ENCODE data around the gene PAPSS1.

Gene PAPSS1

GRCh38 chr4:107643021-107643420 lies 77.0 kb downstream of the PAPSS1 start:
- Histone ChIP-seq H3K9ac (ENCODE audit: low read length) (no peak overlapping the region), H2BK120ac (ENCODE audit: low read depth, low read length) (no peak overlapping the region), H3K27me3 (ENCODE audit: insufficient read depth, low read length, poor library complexity) (no peaks in the 10 kb centered on the region), H2BK5ac (ENCODE audit: low read length) (no peak overlapping the region), H3K23ac (ENCODE audit: low read length) (no peak overlapping the region), H3K27ac (ENCODE audit: low read depth, low read length) (no peak overlapping the region), H3K79me2 (ENCODE audit: control insufficient read depth, insufficient read depth, low read length) (no peaks in the 10 kb centered on the region), H3K18ac (ENCODE audit: low read length) (no peak overlapping the region), H3K4me2 (ENCODE audit: low read length) (no peak overlapping the region), H3K56ac (ENCODE audit: low read length) (no peak overlapping the region), H4K5ac (ENCODE audit: low read length) (no peak overlapping the region), H3K4me1 (ENCODE audit: control insufficient read depth, low read depth, low read length) (no peaks in the 10 kb centered on the region), H2AK5ac (ENCODE audit: low read length) (no peak overlapping the region), H3K79me1 (ENCODE audit: low read length) (peaks cover 1% of the 10 kb centered on the region), H3K36me3 (ENCODE audit: control insufficient read depth, insufficient read depth, low read length) (peaks cover 2% of the 10 kb centered on the region), H3K4ac (ENCODE audit: low read depth, low read length) (no peak overlapping the region), H4K8ac (ENCODE audit: low read depth, low read length) (no peak overlapping the region), H3K4me3 (ENCODE audit: low read length) (no peak overlapping the region), H2BK15ac (replicated peaks; ENCODE audit: low read depth) (no peak overlapping the region)
- no CpG with 5 or more reads among the region's 7 CpGs for WGBS (ENCODE audit: extremely low coverage, insufficient coverage, low lambda C conversion rate)
- no peak for DNase-seq

- Histone ChIP-seq H3K4me3 (ENCODE audit: low read length) (no peak overlapping the region), H3K56ac (ENCODE audit: low read length) (no peak overlapping the region), H3K9ac (ENCODE audit: low read length) (no peak overlapping the region), H3K27me3 (ENCODE audit: insufficient read depth, low read length, poor library complexity) (no peaks in the 10 kb centered on the region), H2BK15ac (replicated peaks; ENCODE audit: low read depth) (no peak overlapping the region), H3K79me1 (ENCODE audit: low read length) (no peaks in the 10 kb centered on the region), H4K5ac (ENCODE audit: low read length) (no peak overlapping the region), H2AK5ac (ENCODE audit: low read length) (no peak overlapping the region), H3K18ac (ENCODE audit: low read length) (no peak overlapping the region), H3K27ac (ENCODE audit: low read depth, low read length) (no peak overlapping the region), H3K4me2 (ENCODE audit: low read length) (no peak overlapping the region), H4K8ac (ENCODE audit: low read depth, low read length) (no peak overlapping the region), H3K79me2 (ENCODE audit: control insufficient read depth, insufficient read depth, low read length) (no peaks in the 10 kb centered on the region), H3K36me3 (ENCODE audit: control insufficient read depth, insufficient read depth, low read length) (peaks cover 2% of the 10 kb centered on the region), H3K23ac (ENCODE audit: low read length) (no peak overlapping the region), H2BK120ac (ENCODE audit: low read depth, low read length) (no peak overlapping the region), H2BK5ac (ENCODE audit: low read length) (no peak overlapping the region), H3K4ac (ENCODE audit: low read depth, low read length) (no peak overlapping the region), H3K4me1 (ENCODE audit: control insufficient read depth, low read depth, low read length) (no peaks in the 10 kb centered on the region)
- no peak for DNase-seq
- no CpG with 5 or more reads among the region's 1 CpG for WGBS (ENCODE audit: extremely low coverage, insufficient coverage, low lambda C conversion rate)
Observed at GRCh38 chr4:107640878-107641277, 79.2 kb downstream of the PAPSS1 start.

- Histone ChIP-seq H3K79me2 (ENCODE audit: control insufficient read depth, insufficient read depth, low read length) (no peaks in the 10 kb centered on the region), H2BK15ac (replicated peaks; ENCODE audit: low read depth) (no peak overlapping the region), H3K4me2 (ENCODE audit: low read length) (no peak overlapping the region), H2BK120ac (ENCODE audit: low read depth, low read length) (no peak overlapping the region), H3K56ac (ENCODE audit: low read length) (no peak overlapping the region), H2AK5ac (ENCODE audit: low read length) (no peak overlapping the region), H3K4me1 (ENCODE audit: control insufficient read depth, low read depth, low read length) (no peaks in the 10 kb centered on the region), H3K27ac (ENCODE audit: low read depth, low read length) (no peak overlapping the region), H3K23ac (ENCODE audit: low read length) (no peak overlapping the region), H3K27me3 (ENCODE audit: insufficient read depth, low read length, poor library complexity) (no peaks in the 10 kb centered on the region), H3K36me3 (ENCODE audit: control insufficient read depth, insufficient read depth, low read length) (peaks cover 2% of the 10 kb centered on the region), H4K8ac (ENCODE audit: low read depth, low read length) (no peak overlapping the region), H3K4ac (ENCODE audit: low read depth, low read length) (no peak overlapping the region), H3K18ac (ENCODE audit: low read length) (no peak overlapping the region), H2BK5ac (ENCODE audit: low read length) (no peak overlapping the region), H4K5ac (ENCODE audit: low read length) (no peak overlapping the region), H3K4me3 (ENCODE audit: low read length) (no peak overlapping the region), H3K79me1 (ENCODE audit: low read length) (no peaks in the 10 kb centered on the region), H3K9ac (ENCODE audit: low read length) (no peak overlapping the region)
- no peak for DNase-seq
- WGBS (ENCODE audit: extremely low coverage, insufficient coverage, low lambda C conversion rate): no CpG with 5 or more reads among the region's 2 CpGs
Observed at GRCh38 chr4:107640197-107640596, 79.8 kb downstream of the PAPSS1 start.

GRCh38 chr4:107635735-107636134 lies 84.3 kb downstream of the PAPSS1 start:
- Histone ChIP-seq H3K36me3 (ENCODE audit: control insufficient read depth, insufficient read depth, low read length) (no peaks in the 10 kb centered on the region), H2BK15ac (replicated peaks; ENCODE audit: low read depth) (no peak overlapping the region), H3K4ac (ENCODE audit: low read depth, low read length) (no peak overlapping the region), H3K79me2 (ENCODE audit: control insufficient read depth, insufficient read depth, low read length) (no peaks in the 10 kb centered on the region), H3K56ac (ENCODE audit: low read length) (no peak overlapping the region), H3K4me3 (ENCODE audit: low read length) (no peak overlapping the region), H4K8ac (ENCODE audit: low read depth, low read length) (no peak overlapping the region), H3K9ac (ENCODE audit: low read length) (no peak overlapping the region), H3K27me3 (ENCODE audit: insufficient read depth, low read length, poor library complexity) (no peaks in the 10 kb centered on the region), H3K27ac (ENCODE audit: low read depth, low read length) (no peak overlapping the region), H2BK5ac (ENCODE audit: low read length) (no peak overlapping the region), H3K4me1 (ENCODE audit: control insufficient read depth, low read depth, low read length) (no peaks in the 10 kb centered on the region), H4K5ac (ENCODE audit: low read length) (no peak overlapping the region), H3K4me2 (ENCODE audit: low read length) (no peak overlapping the region), H2AK5ac (ENCODE audit: low read length) (no peak overlapping the region), H3K79me1 (ENCODE audit: low read length) (no peaks in the 10 kb centered on the region), H3K23ac (ENCODE audit: low read length) (no peak overlapping the region), H3K18ac (ENCODE audit: low read length) (no peak overlapping the region), H2BK120ac (ENCODE audit: low read depth, low read length) (no peak overlapping the region)
- no peak for DNase-seq
- no CpG with 5 or more reads among the region's 2 CpGs for WGBS (ENCODE audit: extremely low coverage, insufficient coverage, low lambda C conversion rate)

- WGBS (ENCODE audit: extremely low coverage, insufficient coverage, low lambda C conversion rate): no CpG with 5 or more reads among the region's 6 CpGs
- no peak overlapping the region for H2BK15ac ChIP-seq (replicated peaks; ENCODE audit: low read depth)
- no peak overlapping the region for H4K8ac ChIP-seq (ENCODE audit: low read depth, low read length)
- no peaks in the 10 kb centered on the region for H3K79me1 ChIP-seq (ENCODE audit: low read length)
- no peak overlapping the region for H3K56ac ChIP-seq (ENCODE audit: low read length)
- no peak overlapping the region for H2BK120ac ChIP-seq (ENCODE audit: low read depth, low read length)
- H4K5ac ChIP-seq (ENCODE audit: low read length): no peak overlapping the region
- H3K23ac ChIP-seq (ENCODE audit: low read length): no peak overlapping the region
- H3K79me2 ChIP-seq (ENCODE audit: control insufficient read depth, insufficient read depth, low read length): no peaks in the 10 kb centered on the region
- no peak for DNase-seq
- H3K4me1 ChIP-seq (ENCODE audit: control insufficient read depth, low read depth, low read length): no peaks in the 10 kb centered on the region
- H3K4ac ChIP-seq (ENCODE audit: low read depth, low read length): no peak overlapping the region
- no peaks in the 10 kb centered on the region for H3K27me3 ChIP-seq (ENCODE audit: insufficient read depth, low read length, poor library complexity)
- no peak overlapping the region for H3K4me2 ChIP-seq (ENCODE audit: low read length)
- no peak overlapping the region for H3K4me3 ChIP-seq (ENCODE audit: low read length)
- no peak overlapping the region for H2AK5ac ChIP-seq (ENCODE audit: low read length)
- no peaks in the 10 kb centered on the region for H3K36me3 ChIP-seq (ENCODE audit: control insufficient read depth, insufficient read depth, low read length)
- H3K18ac ChIP-seq (ENCODE audit: low read length): no peak overlapping the region
- H3K9ac ChIP-seq (ENCODE audit: low read length): no peak overlapping the region
- no peak overlapping the region for H2BK5ac ChIP-seq (ENCODE audit: low read length)
- H3K27ac ChIP-seq (ENCODE audit: low read depth, low read length): no peak overlapping the region
Observed at GRCh38 chr4:107631560-107631959, 88.5 kb downstream of the PAPSS1 start.

- H3K18ac ChIP-seq (ENCODE audit: low read length): no peak overlapping the region
- no CpG with 5 or more reads among the region's 6 CpGs for WGBS (ENCODE audit: extremely low coverage, insufficient coverage, low lambda C conversion rate)
Observed at GRCh38 chr4:107630185-107630705, 89.8 kb downstream of the PAPSS1 start.

More at GRCh38 chr4:107630185-107630705, 89.8 kb downstream of the PAPSS1 start:
- DNase-seq: no peak
- Histone ChIP-seq H3K79me2 (ENCODE audit: control insufficient read depth, insufficient read depth, low read length) (no peaks in the 10 kb centered on the region), H3K4me2 (ENCODE audit: low read length) (no peak overlapping the region), H3K79me1 (ENCODE audit: low read length) (no peaks in the 10 kb centered on the region), H4K8ac (ENCODE audit: low read depth, low read length) (no peak overlapping the region), H2BK120ac (ENCODE audit: low read depth, low read length) (no peak overlapping the region), H2AK5ac (ENCODE audit: low read length) (no peak overlapping the region), H3K27me3 (ENCODE audit: insufficient read depth, low read length, poor library complexity) (no peaks in the 10 kb centered on the region), H3K56ac (ENCODE audit: low read length) (no peak overlapping the region), H4K5ac (ENCODE audit: low read length) (no peak overlapping the region), H3K4ac (ENCODE audit: low read depth, low read length) (no peak overlapping the region), H2BK5ac (ENCODE audit: low read length) (no peak overlapping the region), H3K36me3 (ENCODE audit: control insufficient read depth, insufficient read depth, low read length) (no peaks in the 10 kb centered on the region), H3K27ac (ENCODE audit: low read depth, low read length) (no peak overlapping the region), H3K4me1 (ENCODE audit: control insufficient read depth, low read depth, low read length) (no peaks in the 10 kb centered on the region), H3K23ac (ENCODE audit: low read length) (no peak overlapping the region), H2BK15ac (replicated peaks; ENCODE audit: low read depth) (no peak overlapping the region), H3K4me3 (ENCODE audit: low read length) (no peak overlapping the region), H3K9ac (ENCODE audit: low read length) (no peak overlapping the region)

Measured in mesendoderm (in vitro differentiated cells).